ENCODE results near the gene NBAS. TPM values are rescaled to one million over a fixed set of nuclear protein-coding genes. Genes with fewer than 3 reads are reported as not detected.

The NBAS gene
- total and polyA plus RNA-seq, 10 of the 15 experiments (the other 5 are each of a cell fraction or from before 2014, with no cell fraction given) = 4.3 to 32.7 (median 20.8) TPM

- Histone ChIP-seq H3K9me3 (replicated peaks; ENCODE audit: control insufficient read depth, insufficient read depth, low read length) (no peaks in the 10 kb centered on the region), H3K79me2 (ENCODE audit: control insufficient read depth, insufficient read depth, low read length) (no peaks in the 10 kb centered on the region), H3K4me1 (ENCODE audit: control insufficient read depth, insufficient read depth, low read length) (no peaks in the 10 kb centered on the region), H3K27ac (ENCODE audit: control insufficient read depth, insufficient read depth) (no peak overlapping the region), H2AFZ (ENCODE audit: control insufficient read depth, low read depth, low read length) (no peak overlapping the region), H3K36me3 (ENCODE audit: control insufficient read depth in 2 of 2, insufficient read depth in 2 of 2, low read length in 1 of 2) (no peaks in the 10 kb centered on the region; a peak in 1 of 4 replicates), H3K27me3 (replicated peaks in 1 of 2; ENCODE audit: control insufficient read depth in 2 of 2, insufficient read depth in 2 of 2, low read length in 1 of 2) (no peaks in the 10 kb centered on the region), H3K4me3 (no peak overlapping the region), H3K4me2 (ENCODE audit: control insufficient read depth, insufficient read depth) (no peak overlapping the region), H4K20me1 (ENCODE audit: control insufficient read depth, insufficient read depth) (no peaks in the 10 kb centered on the region), H3K9ac (ENCODE audit: control insufficient read depth, insufficient read depth, low read length) (no peak overlapping the region)
- SMC1A ChIA-PET (ENCODE audit: uncharacterized antibody, unreplicated experiment) = no interaction called here
- no TSS peak for BruUV-seq (replicated peaks)
- no peak for ATAC-seq
- intact Hi-C loops (cut with micrococcal nuclease; ENCODE audit: unreplicated experiment) = no loop called here
- in situ Hi-C loops (cut with MboI) = no loop called here
- POLR2A ChIA-PET = no interaction called here
- no peak for FAIRE-seq
- WGBS (ENCODE audit: insufficient coverage, insufficient replicate concordance, low lambda C conversion rate, missing lambda C conversion rate) = 97% methylated on average over 2 of the region's 2 CpGs
- no peak for TF ChIP-seq ESRRA (IDR thresholded peaks at IDR 0.05; ENCODE audit: low read length)
- no peak for TF ChIP-seq MAX (IDR thresholded peaks at IDR 0.05; ENCODE audit: low read depth, low read length)
- TF ChIP-seq USF1 (IDR thresholded peaks at IDR 0.05; ENCODE audit: borderline replicate concordance, extremely low read length, insufficient read depth, low read depth, low read length) = no peak
- no peak for TF ChIP-seq CBFB (IDR thresholded peaks at IDR 0.05; ENCODE audit: low read depth)
- TF ChIP-seq MTA2 (IDR thresholded peaks at IDR 0.05; ENCODE audit: low read depth) = no peak
- no peak for TF ChIP-seq NFXL1 (IDR thresholded peaks at IDR 0.05; ENCODE audit: borderline replicate concordance)
- no peak for TF ChIP-seq TCF7 (IDR thresholded peaks at IDR 0.05; ENCODE audit: borderline replicate concordance)
- TF ChIP-seq PAX8 (IDR thresholded peaks at IDR 0.05) = no peak
- no peak for TF ChIP-seq HDAC6 (IDR thresholded peaks at IDR 0.05; ENCODE audit: unreplicated experiment)
- CTCF ChIA-PET = interaction anchor here (2.2 kb wide), 1 partner anchor 18 kb away, joined by 7 read pairs; no protein-coding TSS in a partner anchor
- DNase-seq (ENCODE audit: low read depth, low spot score) = no peak
- RAD21 ChIA-PET (ENCODE audit: unreplicated experiment) = no interaction called here
These were observed 74.4 kb downstream of the NBAS start for GRCh38 chr2:15486770-15487169.

Data from GM12878 (cell line).